GM18499 (cell line): ENCODE measurements around the gene JMJD1C.
"Not testable (repeated sequence)": the region's sequence is repeated elsewhere in the genome, so short reads cannot be mapped to it uniquely, and the experiment has no call there.

Experiments
- ATAC-seq: cut with Tn5 transposase; IDR thresholded peaks from one replicate; pipeline ENCODE4 v1.9.1; 2021; ENCODE audit warnings: moderate number of reproducible peaks; ENCODE audit not compliant: insufficient read depth, unreplicated experiment

Gene JMJD1C

GRCh38 chr10:63465293-63466143, at the start of gene JMJD1C:
Gene JMJD1C (minus strand): TSS chr10:63465977. CDS start chr10:63465662, 315 bp downstream.
- ATAC-seq, result peak; percentile 35

- ATAC-seq, result no peak
Observed at GRCh38 chr10:63515002-63515763, 49.4 kb upstream of the JMJD1C start.

- no peak for ATAC-seq
Observed at GRCh38 chr10:63506554-63506953, 40.8 kb upstream of the JMJD1C start.

GRCh38 chr10:63505562-63505961, 39.8 kb upstream of the JMJD1C start:
- no peak for ATAC-seq

- ATAC-seq, result no peak
Observed at GRCh38 chr10:63504145-63504881, 38.5 kb upstream of the JMJD1C start.

GRCh38 chr10:63503395-63503794, 37.6 kb upstream of the JMJD1C start:
- ATAC-seq, result no peak

GRCh38 chr10:63502832-63503231, 37.1 kb upstream of the JMJD1C start:
- no peak for ATAC-seq

GRCh38 chr10:63501954-63502353, 36.2 kb upstream of the JMJD1C start:
- ATAC-seq, result no peak

GRCh38 chr10:63500551-63500950, 34.8 kb upstream of the JMJD1C start:
- not testable (repeated sequence) for ATAC-seq

GRCh38 chr10:63498665-63499064, 32.9 kb upstream of the JMJD1C start:
- no peak for ATAC-seq

GRCh38 chr10:63497321-63497720, 31.5 kb upstream of the JMJD1C start:
- no peak for ATAC-seq

- ATAC-seq, result no peak
Observed at GRCh38 chr10:63496561-63496960, 30.8 kb upstream of the JMJD1C start.

GRCh38 chr10:63494951-63495350, 29.2 kb upstream of the JMJD1C start:
- no peak for ATAC-seq

- no peak for ATAC-seq
Observed at GRCh38 chr10:63493004-63493403, 27.2 kb upstream of the JMJD1C start.

GRCh38 chr10:63492317-63492690, 26.5 kb upstream of the JMJD1C start:
- ATAC-seq, result not testable (repeated sequence)

- ATAC-seq, result no peak
Observed at GRCh38 chr10:63491588-63492316, 26.0 kb upstream of the JMJD1C start.

GRCh38 chr10:63489838-63490237, 24.1 kb upstream of the JMJD1C start:
- ATAC-seq, result no peak

- no peak for ATAC-seq
Observed at GRCh38 chr10:63487990-63488389, 22.2 kb upstream of the JMJD1C start.

GRCh38 chr10:63483983-63484382, 18.2 kb upstream of the JMJD1C start:
- ATAC-seq, result no peak

GRCh38 chr10:63481815-63482421, 16.1 kb upstream of the JMJD1C start:
- ATAC-seq, result no peak
